ENCODE measurements around the gene TSTD1. TPM values are rescaled to one million over a fixed set of nuclear protein-coding genes. Genes with fewer than 3 reads are reported as not detected.

Gene TSTD1
- total RNA-seq, 1 experiment from 2014 or later = 116 TPM

- TF ChIP-seq CTCF (IDR thresholded peaks at IDR 0.05 in 2 of 3, conservative IDR thresholded peaks at IDR 0.05 in 1 of 3; ENCODE audit: borderline replicate concordance in 1 of 3, insufficient read depth in 1 of 3, low read depth in 2 of 3, low read length in 2 of 3) = no peak
- TF ChIP-seq EZH2phosphoT487 (IDR thresholded peaks at IDR 0.05; ENCODE audit: borderline replicate concordance) = no peak
- no peak for TF ChIP-seq SRF (IDR thresholded peaks at IDR 0.05; ENCODE audit: low read depth)
- TF ChIP-seq RAD21 (IDR thresholded peaks at IDR 0.05; ENCODE audit: low read depth) = no peak
- TF ChIP-seq YY1 (IDR thresholded peaks at IDR 0.05; ENCODE audit: extremely low read depth, insufficient replicate concordance, low read depth, low read length) = no peak
- no peak for TF ChIP-seq EGR1 (IDR thresholded peaks at IDR 0.05; ENCODE audit: low read depth)
Observed at GRCh38 chr1:161051219-161051618, 12.5 kb upstream of the TSTD1 start (continued).

- Histone ChIP-seq H3K79me2 (ENCODE audit: insufficient read depth, low read length) (peaks cover 14% of the 10 kb centered on the region; the same call in 1 of the 2 replicates), H3K4me3 (replicated peaks in 1 of 2; ENCODE audit: low read depth in 1 of 2, low read length in 2 of 2) (no peak overlapping the region), H4K20me1 (ENCODE audit: insufficient read depth) (no peaks in the 10 kb centered on the region), H3K9me2 (ENCODE audit: insufficient read depth) (no peaks in the 10 kb centered on the region), H3K4me1 (ENCODE audit: control insufficient read depth in 1 of 2, insufficient read depth in 2 of 2, low read length in 2 of 2) (peaks cover 5 to 26% of the 10 kb centered on the region in 2 experiments; a peak in 2 of 4 replicates), H3K27me3 (ENCODE audit: insufficient read depth, low read length) (no peaks in the 10 kb centered on the region), H3K36me3 (ENCODE audit: control insufficient read depth in 1 of 2, insufficient read depth in 2 of 2, low read length in 2 of 2) (no peaks in the 10 kb centered on the region), H3K9ac (ENCODE audit: low read length) (no peak overlapping the region), H2AFZ (ENCODE audit: low read depth, low read length, poor library complexity, severe bottlenecking) (no peak overlapping the region), H3K9me3 (ENCODE audit: control insufficient read depth in 1 of 2, insufficient read depth in 1 of 2, low read depth in 1 of 2, low read length in 2 of 2) (peaks cover 0 to 5% of the 10 kb centered on the region in 2 experiments; a peak in 1 of 4 replicates), H3K4me2 (ENCODE audit: low read length) (no peak overlapping the region), H3K27ac (ENCODE audit: low read depth, low read length) (no peak overlapping the region)
- intact Hi-C loops (cut with micrococcal nuclease) = loop anchor here (5.0 kb wide), 1 partner anchor 68 kb away; the partner anchor contains the start of genes NIT1 and PFDN2
- ChIA-PET RAD21 (ENCODE audit: low non-redundant PET in 1 of 2, low total read pairs in 2 of 2, uncharacterized antibody in 2 of 2, unreplicated experiment in 2 of 2) (no interaction called here), CTCF (no interaction called here), POLR2A (no interaction called here)
- no peak for TF ChIP-seq SP1 (IDR thresholded peaks at IDR 0.05; ENCODE audit: low read depth)
- TF ChIP-seq ZNF274 (IDR thresholded peaks at IDR 0.05; ENCODE audit: low read depth, low read length) = 0 out of 2 replicates have a peak, but pooled peaks have one; percentile 31
- no peak for DNase-seq (ENCODE audit: low read depth, low spot score)
- no TSS peak for BruUV-seq (replicated peaks)
- no peak for ATAC-seq
Observed at GRCh38 chr1:161048949-161049722, 10.4 kb upstream of the TSTD1 start.
